HTERT RPE-1 (cell line): ENCODE measurements around the gene PRKAG2.
"Not testable (repeated sequence)": the region's sequence is repeated elsewhere in the genome, so short reads cannot be mapped to it uniquely, and the experiment has no call there.

Experiments
- in situ Hi-C: fragments of 300-500 bp; cut with MboI; formaldehyde crosslinking; loops from 4 replicates; pipeline ENCODE4 v1.14.3; 2020; ENCODE audit warnings: low sequenced_read_pairs

PRKAG2 gene

DNA sequence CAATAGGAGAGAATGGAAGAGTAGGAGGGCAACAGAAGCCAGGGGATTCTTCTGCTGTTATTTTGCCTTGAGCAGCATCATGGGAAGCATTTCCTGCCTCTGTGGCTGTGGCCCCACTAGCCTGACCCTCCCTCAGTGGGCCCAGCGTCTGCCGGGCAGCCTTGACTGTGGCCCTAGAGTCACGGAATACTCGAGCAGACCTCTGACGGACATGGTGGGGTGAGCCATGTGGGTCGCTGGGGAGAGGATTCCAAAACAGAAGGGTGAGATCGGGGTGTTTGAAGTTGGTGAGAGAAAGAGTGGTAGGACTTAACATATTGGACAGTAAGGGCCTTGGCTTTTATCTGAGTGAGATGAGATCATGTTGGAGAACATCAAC lies 8.3 kb upstream of the PRKAG2 start:
- in situ Hi-C loops = no loop called here

- in situ Hi-C loops = no loop called here
Observed at GRCh38 chr7:151884312-151885201, 7.6 kb upstream of the PRKAG2 start.

DNA sequence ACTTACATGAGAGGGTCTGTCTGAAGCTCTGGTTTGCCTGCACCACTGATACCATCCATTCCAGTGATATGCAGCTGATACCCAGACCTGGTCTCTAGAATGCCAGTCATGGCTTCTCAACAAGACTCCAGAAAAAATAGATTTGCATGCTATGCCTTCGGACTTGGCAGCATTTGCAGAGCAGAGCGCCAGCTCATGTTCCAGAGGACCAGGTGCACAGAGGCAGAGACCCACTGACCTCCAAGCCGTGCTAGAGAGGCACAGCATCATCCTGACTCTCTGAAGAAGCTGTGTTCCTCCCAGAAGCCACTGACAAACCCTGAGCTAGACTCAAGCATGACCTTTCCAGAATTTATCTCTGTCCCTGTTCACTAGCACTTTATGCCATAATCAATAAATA lies 6.9 kb upstream of the PRKAG2 start:
- in situ Hi-C loops = no loop called here

GRCh38 chr7:151882734-151883133 lies 5.8 kb upstream of the PRKAG2 start:
- in situ Hi-C loops = no loop called here

GRCh38 chr7:151880688-151881087 lies 3.8 kb upstream of the PRKAG2 start:
- in situ Hi-C loops = no loop called here

DNA sequence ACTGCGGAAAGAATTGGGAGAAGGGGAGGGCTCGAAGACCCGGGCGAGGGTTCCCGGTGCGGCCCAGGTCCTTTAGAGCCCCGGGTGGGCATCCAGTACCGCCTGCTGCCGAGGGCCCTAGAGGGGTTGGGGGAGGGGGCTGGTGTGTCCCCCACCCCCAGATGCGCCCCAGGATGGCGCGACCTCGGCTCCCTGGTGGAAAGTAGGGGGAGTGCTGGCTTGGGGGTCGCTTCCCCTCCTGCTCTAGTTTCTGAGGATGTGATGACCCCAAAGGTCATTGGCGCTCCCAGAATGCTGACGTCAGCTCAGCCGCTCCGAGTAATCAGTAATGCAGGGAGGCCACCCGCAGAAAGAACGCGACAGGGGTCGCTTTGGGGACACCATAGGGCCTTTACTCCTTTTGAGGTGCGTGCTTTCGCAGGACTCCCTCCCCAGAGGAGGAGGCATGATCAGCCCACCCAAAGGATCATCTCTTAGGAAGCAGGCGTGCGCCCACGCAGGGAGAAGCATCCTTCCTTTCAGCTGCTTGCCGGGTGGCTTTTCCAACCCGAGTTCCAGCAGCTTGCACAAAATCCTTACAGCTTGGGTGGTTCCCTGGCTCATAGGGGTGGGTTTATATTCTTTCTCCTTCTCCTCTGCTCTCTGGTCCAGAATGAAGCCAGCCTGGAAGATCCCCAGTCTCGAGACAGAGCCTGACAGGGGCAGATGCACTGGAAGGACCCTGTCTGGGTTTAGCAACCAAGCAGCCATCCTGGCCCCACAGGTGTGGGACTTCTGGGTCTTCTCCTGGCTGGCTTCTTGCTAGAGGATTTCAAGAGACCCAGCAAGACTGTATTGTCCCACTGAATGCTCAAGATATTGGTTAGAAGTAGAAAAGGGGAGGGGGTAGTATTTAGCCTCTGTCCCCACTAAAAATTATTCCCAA lies 1.3 kb upstream of the PRKAG2 start:
- in situ Hi-C loops = no loop called here

DNA sequence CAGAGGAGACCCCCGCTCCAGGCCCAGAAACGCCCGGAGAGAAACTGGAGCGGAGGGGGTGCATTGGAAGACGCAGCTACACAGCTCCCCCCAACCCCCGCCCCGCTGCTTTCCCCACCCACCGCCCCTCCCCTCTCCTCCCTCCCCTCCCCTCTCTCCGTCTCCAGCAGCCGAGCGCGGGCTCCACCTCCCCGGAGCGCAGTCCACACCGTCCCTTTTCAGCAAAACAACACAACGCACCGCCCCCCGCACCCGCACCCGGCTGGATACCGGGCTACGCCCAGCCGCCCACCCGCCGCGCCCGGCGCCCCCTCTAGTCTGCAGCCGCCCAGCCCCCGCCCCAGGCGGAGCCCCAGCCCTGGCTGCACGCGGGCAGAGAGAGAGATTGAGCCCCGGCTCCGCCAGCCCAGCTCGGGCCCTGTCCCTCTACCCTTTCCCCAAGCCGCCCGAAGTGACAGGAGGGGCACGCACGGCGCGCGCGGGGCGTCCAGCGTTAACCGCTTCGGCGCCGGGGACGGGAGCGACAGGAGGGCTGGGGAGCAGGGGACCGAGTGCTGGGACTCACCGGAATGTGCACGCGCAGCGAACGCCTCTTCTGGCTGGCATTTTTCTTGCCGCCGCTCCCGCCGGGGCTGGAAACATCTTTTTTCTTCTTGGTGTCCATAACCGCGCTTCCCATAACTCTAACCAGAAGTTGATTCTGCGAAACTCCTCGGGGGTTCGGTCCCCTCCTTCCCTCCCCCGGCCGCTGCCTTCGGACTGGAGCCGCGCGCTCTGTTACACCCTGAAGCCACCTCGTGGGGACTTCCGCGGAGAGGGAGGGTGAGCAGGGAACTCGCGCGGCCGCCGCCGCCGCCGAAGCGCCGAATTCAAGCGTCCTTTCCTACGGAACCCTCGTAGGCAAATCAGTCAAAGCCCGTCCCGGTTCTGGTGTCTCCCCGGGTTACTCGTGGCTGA lies 695 bp downstream of the PRKAG2 start:
- in situ Hi-C loops = no loop called here

DNA sequence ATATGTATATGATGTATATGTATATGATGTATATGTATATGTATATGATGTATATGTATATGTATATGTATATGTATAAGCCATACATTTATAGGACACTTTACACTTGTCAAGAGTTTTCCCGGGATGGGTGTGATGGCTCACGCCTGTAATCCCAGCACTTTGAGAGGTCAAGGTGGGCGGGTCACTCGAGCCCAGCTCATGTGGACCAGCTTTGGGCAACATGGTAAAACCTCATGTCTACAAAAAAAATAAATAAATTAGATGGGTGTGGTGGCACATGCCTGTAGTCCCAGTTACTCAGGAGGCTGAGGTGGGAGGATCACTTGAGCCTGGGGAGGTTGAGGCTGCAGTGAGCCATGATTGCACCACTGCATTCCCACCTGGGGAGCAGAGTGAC lies 2.4 kb downstream of the PRKAG2 start:
- in situ Hi-C loops = not testable (repeated sequence)

DNA sequence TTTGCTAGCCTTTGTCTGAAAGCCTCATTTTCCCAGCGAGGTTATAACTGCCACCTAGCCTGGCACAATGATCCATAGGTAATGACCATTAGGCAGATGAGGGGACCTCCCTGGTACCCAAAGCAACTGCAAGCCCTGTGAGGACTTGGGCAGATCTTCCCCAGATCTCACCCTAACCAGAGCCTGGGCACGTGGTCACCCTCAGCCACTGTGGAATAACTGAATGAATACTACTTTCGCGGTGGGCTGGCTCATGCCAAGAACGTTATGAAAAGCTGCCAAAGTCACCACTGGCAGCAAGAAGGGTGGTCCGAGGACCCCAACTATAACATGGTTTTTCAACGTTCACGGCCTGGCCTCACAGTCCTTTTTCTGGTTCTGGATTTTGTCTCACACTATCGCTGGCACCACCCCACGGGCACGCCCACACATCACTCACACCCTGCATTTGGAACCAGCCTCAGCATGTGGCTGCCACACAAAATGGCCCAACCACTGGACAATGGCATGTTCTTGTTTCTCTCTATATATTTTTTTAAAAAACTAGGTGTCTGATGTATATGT lies 3.4 kb downstream of the PRKAG2 start:
- in situ Hi-C loops = no loop called here

DNA sequence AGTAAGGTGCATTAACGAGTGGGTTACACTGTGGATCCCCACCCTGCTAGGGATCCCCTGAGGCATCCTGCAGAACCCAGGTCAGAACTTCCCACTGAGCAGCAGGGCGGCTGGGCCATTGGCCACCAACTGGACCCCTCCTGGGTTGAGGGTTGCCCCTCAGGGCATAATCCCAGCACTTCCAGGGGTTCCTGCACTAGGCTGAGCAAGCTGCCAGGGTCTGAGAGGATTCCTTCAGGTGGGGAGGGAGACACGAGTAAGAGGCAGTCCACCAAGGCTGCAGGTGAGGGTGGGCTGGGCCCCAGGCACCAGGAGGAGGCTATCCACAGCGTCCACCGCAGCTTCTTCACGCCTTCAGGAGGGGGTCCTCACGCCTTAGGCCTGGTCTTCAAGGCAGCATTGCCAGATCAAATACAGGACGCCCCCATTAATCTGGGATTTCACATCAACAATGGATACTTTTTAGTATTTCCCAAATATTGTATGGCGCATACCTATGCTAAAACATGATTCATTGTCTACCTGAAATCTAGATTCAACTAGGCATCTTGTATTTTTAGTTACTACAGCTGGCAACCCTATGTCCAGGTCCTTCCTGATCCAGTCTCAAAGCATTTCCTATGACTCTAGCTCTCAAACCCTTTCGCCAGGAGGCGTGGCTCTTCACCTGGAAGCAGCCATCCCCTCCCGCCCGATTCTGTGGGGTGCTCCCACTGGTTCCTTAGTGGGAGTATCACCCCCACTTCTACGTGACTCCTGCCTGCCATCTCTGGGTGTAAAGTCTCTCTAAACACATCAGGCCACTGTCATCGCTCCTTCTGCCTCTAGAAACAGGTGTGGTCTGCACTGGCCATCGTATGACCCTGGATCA lies 4.1 kb downstream of the PRKAG2 start:
- in situ Hi-C loops = no loop called here

DNA sequence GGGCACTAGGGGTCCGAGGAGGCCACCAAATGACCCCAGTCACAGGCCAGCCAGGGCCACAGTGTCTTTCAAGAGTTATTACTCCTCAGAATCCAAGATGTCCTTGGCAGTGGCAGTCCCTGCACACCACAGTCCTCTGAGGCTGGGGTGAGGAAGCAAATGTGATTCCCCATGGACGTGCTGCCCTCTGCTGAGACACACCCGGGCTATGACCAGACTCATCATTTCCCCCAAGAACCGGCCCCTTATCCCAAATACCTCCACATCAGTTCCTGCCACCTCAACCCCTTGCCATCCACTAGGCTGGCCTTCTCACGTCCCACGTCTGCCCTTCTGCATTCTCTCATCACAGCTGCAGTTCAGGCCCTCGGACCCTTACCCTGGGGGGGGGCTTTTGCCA lies 5.0 kb downstream of the PRKAG2 start:
- in situ Hi-C loops = no loop called here

DNA sequence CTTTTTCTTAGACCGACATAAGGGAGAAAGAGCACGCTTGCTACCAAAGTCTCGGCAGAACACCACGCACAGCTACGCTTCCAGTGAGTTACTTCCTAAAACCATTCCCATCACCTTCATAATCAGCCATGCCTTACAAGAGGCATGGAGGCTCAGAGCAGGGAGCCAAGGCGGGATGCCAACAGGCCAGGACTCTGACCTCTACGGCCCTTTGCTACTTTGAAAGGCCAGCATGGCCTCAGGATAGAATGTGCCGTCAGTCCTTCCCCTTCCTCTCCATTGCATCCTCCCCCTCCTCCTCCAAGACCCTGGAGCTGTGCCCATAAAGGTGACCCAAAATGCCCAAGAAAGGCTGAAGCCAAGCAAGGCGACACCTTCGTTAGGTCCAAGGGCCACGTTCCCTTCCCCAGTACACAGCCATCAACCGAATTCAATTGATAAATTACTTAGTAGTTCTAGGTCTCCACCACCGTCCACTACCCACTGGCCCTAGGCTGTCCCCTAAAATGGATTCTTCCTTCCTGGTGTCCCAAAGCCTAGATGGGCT lies 5.7 kb downstream of the PRKAG2 start:
- in situ Hi-C loops = no loop called here

GRCh38 chr7:151869968-151870918 lies 6.7 kb downstream of the PRKAG2 start:
- in situ Hi-C loops = no loop called here

DNA sequence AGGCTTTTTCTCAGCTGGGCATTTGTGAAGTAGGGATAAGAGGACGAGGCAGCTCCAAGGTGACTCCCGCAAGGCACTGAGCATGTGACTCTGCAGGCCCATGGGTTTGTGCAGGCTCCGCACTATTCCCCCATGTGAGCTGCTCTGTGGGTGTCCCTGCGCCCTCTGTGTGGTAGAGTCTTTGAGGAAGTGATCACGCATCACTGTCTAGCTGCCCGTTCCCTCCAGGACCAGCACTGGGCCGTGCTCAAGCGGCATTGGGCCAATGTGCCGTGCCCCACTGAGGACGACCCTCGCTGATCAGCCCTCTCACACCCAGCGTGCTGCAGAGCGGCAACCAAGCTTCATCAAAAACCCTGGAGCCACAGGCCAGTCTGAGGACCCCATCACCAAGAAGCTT lies 7.5 kb downstream of the PRKAG2 start:
- in situ Hi-C loops = no loop called here

GRCh38 chr7:151869109-151869428 lies 7.8 kb downstream of the PRKAG2 start:
- in situ Hi-C loops = no loop called here

DNA sequence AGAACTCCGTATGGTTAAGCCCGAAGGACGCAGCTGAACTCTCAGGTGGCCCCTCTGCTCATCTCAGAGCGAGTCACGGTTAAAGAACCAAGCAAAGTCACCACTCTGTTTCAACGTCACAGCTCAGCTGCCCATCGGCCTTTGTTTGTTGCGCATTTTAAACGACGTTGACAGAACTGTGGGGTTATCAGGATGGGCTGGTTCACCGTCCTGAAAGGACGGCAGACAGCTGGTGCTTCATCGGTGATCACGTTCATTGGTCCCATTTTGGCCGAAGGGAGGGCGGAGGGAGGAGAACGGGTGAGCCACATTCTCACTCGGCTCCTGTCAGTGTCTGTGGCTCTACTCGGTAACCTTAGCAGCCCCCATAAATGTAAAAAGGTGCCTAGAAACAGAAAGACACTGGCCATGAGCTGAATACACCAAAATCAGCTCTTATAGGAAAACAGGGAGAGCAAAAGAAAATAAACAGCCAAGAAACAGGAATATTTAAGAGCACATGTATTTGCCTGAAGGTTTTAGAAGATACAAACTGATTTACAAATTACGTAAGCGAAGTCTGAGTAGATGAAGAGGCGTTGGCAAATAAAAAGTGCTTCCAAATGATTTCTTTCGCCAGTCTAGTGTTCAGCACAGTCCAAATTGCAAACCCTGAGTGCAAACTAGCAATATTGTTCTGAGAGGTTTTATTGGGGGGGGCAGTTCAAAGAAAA lies 8.4 kb downstream of the PRKAG2 start:
- in situ Hi-C loops = no loop called here

- in situ Hi-C loops = no loop called here
Observed at GRCh38 chr7:151867912-151868311, 9.0 kb downstream of the PRKAG2 start.
